Choroid plexus epithelial cell (primary cell): ENCODE data around the gene PNPLA7.

ENCODE experiments used
- DNase-seq: peaks from one replicate; pipeline ENCODE4 v3.0.0-alpha.2; 2010; ENCODE audit warnings: low read depth
- H3K4me3 ChIP-seq: 2 replicates; pipeline ENCODE4 v1.5.1; 2011; ENCODE audit warnings: low read depth, mild to moderate bottlenecking, control low read depth, low read length, moderate library complexity
- TF ChIP-seq, protein P1 (sequence below): conservative IDR thresholded peaks from 2 replicates; pipeline ENCODE4 v1.5.1; 2011; ENCODE audit warnings: low read depth, mild to moderate bottlenecking, control low read depth, inconsistent platforms, low read length, moderate library complexity

Gene PNPLA7

DNA sequence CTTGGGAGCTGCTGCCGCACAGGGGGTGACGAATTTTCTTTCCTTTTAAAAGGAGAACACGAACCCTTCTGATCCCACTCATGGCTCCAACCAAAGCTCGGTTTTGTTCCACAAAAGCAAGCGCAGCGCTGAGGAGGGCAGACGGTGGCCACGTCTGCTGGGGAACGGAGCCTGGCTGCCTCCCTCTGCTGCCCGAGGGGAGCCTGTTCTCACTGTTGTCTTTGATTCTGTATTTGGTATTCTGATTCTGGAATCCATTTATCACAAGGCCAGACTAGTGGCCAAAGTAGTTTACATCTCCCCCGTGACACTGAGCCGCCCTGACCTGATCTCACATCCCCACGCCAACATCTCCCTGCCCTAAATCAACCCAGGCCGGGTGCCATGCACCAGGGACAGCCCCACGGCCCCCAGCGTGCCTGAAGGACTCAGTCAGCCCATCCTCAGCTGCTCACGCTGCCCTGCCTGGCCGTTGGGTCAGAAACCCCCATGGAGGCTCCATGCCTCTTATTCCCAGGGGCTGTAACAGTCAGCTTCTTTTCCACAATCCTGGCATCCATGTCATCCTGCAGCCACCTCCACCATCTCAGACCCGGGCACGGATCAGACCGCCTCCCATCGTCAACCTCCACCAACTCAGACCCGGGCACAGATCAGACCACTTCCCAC lies 84.3 kb downstream of the PNPLA7 start:
- no peak overlapping the region for H3K4me3 ChIP-seq
- TF ChIP-seq, protein P1, sequence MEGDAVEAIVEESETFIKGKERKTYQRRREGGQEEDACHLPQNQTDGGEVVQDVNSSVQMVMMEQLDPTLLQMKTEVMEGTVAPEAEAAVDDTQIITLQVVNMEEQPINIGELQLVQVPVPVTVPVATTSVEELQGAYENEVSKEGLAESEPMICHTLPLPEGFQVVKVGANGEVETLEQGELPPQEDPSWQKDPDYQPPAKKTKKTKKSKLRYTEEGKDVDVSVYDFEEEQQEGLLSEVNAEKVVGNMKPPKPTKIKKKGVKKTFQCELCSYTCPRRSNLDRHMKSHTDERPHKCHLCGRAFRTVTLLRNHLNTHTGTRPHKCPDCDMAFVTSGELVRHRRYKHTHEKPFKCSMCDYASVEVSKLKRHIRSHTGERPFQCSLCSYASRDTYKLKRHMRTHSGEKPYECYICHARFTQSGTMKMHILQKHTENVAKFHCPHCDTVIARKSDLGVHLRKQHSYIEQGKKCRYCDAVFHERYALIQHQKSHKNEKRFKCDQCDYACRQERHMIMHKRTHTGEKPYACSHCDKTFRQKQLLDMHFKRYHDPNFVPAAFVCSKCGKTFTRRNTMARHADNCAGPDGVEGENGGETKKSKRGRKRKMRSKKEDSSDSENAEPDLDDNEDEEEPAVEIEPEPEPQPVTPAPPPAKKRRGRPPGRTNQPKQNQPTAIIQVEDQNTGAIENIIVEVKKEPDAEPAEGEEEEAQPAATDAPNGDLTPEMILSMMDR = no peak
- DNase-seq = no peak

DNA sequence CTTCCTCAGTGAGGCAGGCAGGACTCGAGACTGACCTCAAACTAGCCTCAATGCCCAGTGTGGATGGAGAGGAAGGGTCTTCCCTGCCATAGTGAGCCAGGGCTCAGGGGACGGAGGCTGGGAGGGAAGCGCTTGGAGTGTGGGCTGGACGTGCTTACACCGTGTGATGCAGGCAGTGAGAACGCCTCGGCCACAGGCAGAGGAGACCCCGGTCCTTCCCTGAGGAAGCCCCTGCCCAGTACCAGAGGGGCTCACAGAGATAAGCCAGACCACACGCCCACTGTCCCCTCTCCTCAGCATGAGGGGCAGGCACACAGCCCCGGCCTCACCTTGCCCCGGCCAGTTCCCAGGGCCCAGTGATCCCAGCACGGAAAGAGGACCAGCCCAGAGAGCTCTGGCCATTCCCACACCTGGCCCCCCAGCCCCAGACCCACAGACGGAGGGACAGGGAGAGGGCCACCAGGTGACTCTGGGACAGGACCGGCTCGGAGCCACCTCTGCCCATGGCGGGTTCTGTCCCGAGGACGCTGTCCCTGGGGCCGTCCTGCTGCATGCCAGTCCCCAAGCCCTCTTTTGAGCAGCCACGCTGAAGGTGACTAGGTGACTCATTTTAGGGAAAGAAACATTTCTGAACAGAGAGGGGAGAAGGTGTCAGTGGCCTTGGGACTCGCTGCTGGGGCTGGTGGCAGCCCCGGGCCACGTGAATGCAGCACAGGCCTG lies 85.0 kb downstream of the PNPLA7 start:
- H3K4me3 ChIP-seq = no peak overlapping the region
- TF ChIP-seq, protein P1 = no peak
- DNase-seq = no peak

DNA sequence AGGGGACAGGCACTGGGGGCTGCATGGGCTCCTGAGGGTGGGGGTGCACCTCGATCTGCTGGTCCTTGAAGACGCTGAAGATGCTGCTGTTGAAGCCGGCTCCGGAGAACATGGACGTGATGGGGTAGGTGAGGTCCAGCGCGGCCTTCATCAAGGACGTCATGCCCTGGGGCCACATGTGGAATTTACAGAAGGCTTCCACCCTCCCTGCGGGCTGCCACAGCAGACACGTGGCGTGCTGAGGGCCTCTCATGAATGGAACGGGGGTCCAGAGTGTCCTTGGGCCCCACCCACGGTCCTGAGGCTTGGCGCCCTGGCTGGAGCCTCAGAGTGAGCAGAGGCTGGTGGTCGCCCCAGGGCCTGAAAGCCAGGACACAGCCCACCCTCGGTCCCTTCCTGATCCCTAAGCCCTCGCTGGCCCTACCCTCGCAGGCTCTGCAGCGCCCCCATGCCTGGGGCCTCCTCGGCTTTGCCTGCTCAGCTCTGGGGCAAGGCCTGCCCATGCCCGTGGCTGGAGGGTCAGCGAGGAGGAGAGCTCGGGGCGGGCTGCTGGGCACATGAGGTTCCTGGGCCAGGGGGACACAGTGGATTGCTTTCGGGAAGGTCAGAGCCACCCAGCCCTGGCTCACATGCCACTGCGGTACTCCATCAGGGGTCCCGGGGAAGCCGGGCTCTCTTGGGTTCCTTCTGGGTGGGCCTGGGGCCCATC lies 85.8 kb downstream of the PNPLA7 start:
- no peak for DNase-seq
- H3K4me3 ChIP-seq = no peak overlapping the region
- TF ChIP-seq, protein P1 = no peak

DNA sequence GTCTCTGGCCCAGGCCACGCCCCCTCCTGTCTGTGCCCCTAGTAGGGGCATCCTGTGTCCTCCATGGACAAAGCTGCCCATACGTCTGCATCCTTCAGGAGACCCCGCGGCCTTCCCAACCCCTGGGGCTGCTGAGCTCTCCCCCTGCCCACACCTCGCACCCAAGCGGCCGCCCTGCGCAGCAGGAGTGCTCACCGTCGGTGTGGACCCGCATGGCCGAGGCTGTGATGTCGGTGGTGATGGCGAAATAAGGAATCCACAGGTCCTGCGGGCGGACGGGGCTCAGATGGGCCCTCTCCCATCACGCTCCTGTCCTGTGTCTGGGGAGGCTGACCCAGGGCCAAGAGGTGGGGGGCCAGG lies 86.3 kb downstream of the PNPLA7 start:
- TF ChIP-seq, protein P1 = no peak

DNA sequence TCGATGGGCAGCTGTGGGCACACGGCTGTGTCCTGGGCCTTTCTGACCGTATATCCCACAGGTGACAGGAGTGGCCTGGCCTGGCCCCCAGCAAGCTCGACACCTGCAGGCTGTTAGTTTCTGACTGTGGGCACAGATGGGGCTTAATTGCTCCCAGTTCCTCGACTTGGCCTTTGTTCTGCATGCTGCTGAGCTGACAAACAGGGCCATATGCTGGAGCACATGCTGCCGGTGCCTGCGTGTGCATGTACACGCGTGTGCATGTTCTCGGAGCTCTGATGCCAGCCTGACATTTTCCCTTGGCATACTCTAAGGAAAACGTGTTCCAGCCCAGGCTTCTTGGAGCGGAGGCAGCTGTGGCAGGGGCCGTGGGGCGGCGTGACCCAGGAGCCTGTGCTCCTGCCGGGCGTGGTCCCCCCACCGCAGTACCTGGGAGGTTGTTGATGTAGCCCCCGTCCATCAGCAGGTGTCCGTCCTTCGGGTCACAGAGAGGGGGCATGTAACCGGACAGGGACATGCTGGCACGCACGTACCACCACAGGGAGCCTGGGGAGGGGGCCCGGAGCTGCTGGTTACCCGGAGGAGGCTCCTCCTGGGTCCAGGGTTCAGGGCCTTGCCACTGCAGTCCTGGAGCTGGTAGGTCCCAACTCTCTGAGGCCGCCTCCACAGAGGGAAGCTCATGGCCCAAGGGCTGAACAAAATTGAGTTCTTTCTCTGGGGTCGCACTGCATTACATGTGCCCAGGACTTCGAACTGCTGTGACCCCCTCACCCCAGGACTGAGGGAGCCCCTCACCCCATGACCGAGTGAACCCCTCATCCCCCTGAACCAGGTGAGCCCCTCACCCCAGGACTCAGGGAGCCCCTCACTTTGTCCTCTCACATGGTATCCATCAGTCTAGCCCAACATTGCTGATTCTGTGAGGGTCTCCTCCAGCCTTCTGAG lies 86.9 kb downstream of the PNPLA7 start:
- H3K4me3 ChIP-seq = no peak overlapping the region
- no peak for DNase-seq
- TF ChIP-seq, protein P1 = no peak

More for the DNA sequence above, 86.3 kb downstream of the PNPLA7 start:
- no peak for DNase-seq
- no peak overlapping the region for H3K4me3 ChIP-seq

DNA sequence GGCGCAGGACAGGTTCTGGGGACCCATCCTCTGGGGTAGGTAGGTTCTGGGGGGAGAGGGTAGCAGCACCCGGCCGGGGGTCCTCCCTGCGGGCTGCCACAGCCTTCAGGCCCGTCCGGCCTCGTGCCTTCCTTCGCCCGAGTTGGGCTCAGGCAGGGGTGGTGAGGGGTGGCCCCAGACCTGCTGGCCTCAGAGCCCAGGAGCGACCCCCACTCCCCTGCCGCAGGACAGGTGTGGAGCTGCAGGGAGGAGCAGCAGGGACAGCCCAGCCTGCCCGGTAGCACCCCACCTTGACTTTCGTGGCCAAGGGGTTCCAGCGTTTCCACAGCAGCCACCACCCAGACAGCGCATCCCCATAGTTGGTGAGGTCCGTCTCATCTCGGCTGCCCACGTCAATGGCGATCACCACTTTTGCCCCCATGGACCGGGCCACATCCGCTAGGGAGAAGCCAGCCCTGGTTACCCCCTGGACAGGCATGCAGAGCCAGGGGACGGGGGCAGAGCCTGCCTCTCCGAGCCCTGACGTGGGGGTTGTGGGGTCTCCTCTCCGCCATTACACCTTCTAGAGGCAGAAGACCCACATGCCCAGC lies 87.7 kb downstream of the PNPLA7 start:
- no peak overlapping the region for H3K4me3 ChIP-seq
- DNase-seq = no peak
- TF ChIP-seq, protein P1 = no peak
